ENCODE data around the gene YES1.
A peak's percentile ranks its signal among the peaks of the same experiment; 100 is the strongest.

Gene YES1

GRCh38 chr18:725646-726045, 86.4 kb downstream of the YES1 start:
- no peak for DNase-seq (ENCODE audit: low spot score)

- no peak for DNase-seq (ENCODE audit: low spot score)
Observed at GRCh38 chr18:723541-724080, 88.4 kb downstream of the YES1 start.

GRCh38 chr18:717003-717402, 95.0 kb downstream of the YES1 start:
- DNase-seq (ENCODE audit: low spot score), result no peak

- peak; percentile 56 for DNase-seq (ENCODE audit: low spot score)
Observed at GRCh38 chr18:715626-716025, 96.4 kb downstream of the YES1 start.

GRCh38 chr18:713135-713490, 98.9 kb downstream of the YES1 start:
- no peak for DNase-seq (ENCODE audit: low spot score)

- DNase-seq (ENCODE audit: low spot score), result peak; percentile 93
Observed at GRCh38 chr18:712401-713134, 99.5 kb downstream of the YES1 start, which contains the start of gene ENOSF1. TSS of gene ENOSF1 (minus strand) at chr18:712630. CDS start at chr18:712587, 43 bp downstream.

GRCh38 chr18:711657-712400, 100.2 kb downstream of the YES1 start:
- peak; percentile 77 for DNase-seq (ENCODE audit: low spot score)

GRCh38 chr18:711310-711656, 100.8 kb downstream of the YES1 start:
- DNase-seq (ENCODE audit: low spot score), result no peak

GRCh38 chr18:710418-711300, 101.4 kb downstream of the YES1 start:
- DNase-seq (ENCODE audit: low spot score), result no peak

- DNase-seq (ENCODE audit: low spot score), result no peak
Observed at GRCh38 chr18:709771-710170, 102.3 kb downstream of the YES1 start.

- DNase-seq (ENCODE audit: low spot score), result no peak
Observed at GRCh38 chr18:708096-708495, 103.9 kb downstream of the YES1 start.

- DNase-seq (ENCODE audit: low spot score), result no peak
Observed at GRCh38 chr18:706405-706804, 105.6 kb downstream of the YES1 start.

GRCh38 chr18:703213-703967, 108.7 kb downstream of the YES1 start:
- DNase-seq (ENCODE audit: low spot score), result peak; percentile 65

GRCh38 chr18:697800-698199, 114.2 kb downstream of the YES1 start:
- DNase-seq (ENCODE audit: low spot score), result no peak

GRCh38 chr18:697012-697411, 115.0 kb downstream of the YES1 start:
- no peak for DNase-seq (ENCODE audit: low spot score)

GRCh38 chr18:693466-694187, 118.4 kb downstream of the YES1 start:
- no peak for DNase-seq (ENCODE audit: low spot score)

- no peak for DNase-seq (ENCODE audit: low spot score)
Observed at GRCh38 chr18:692824-693223, 119.2 kb downstream of the YES1 start.

- no peak for DNase-seq (ENCODE audit: low spot score)
Observed at GRCh38 chr18:688323-688722, 123.7 kb downstream of the YES1 start.

- no peak for DNase-seq (ENCODE audit: low spot score)
Observed at GRCh38 chr18:686339-687111, 125.5 kb downstream of the YES1 start.

GRCh38 chr18:685438-685837, 126.6 kb downstream of the YES1 start:
- DNase-seq (ENCODE audit: low spot score), result no peak
